Spleen (tissue), 7 donors: Measurements from ENCODE around the gene TRIM56.

Experiments used
- POLR2AphosphoS5 ChIP-seq, 3 donors: sonication (generic); formaldehyde crosslinking; IDR thresholded peaks; one replicate each; pipeline ENCODE4 v1.5.1; 2017; ENCODE audit warnings: antibody characterized with exemption in 3 of 3
- TF ChIP-seq, protein P1 (sequence below), 11 experiments: fragments of 200-600 bp in 7 of 11; fragments of 450-650 bp in 4 of 11; sonication (generic) in 4 of 11; IDR thresholded peaks in 8 of 11; conservative IDR thresholded peaks in 3 of 11; 1 replicate in 7 of 11; 2 replicates in 4 of 11; pipeline versions ENCODE4 v1.4.0 to v1.8.0; 2016 to 2021; ENCODE audit warnings: antibody characterized with exemption in 11 of 11, inconsistent platforms in 4 of 11, mild to moderate bottlenecking in 1 of 11
- donor health status: DM: no; HTN: no; CAD: no; lungs with moderate emphysema.
- donor health status: DM: no; HTN: no; CAD: no.
- donor health status: DM: no; HTN: no; CAD: no.

DNA sequence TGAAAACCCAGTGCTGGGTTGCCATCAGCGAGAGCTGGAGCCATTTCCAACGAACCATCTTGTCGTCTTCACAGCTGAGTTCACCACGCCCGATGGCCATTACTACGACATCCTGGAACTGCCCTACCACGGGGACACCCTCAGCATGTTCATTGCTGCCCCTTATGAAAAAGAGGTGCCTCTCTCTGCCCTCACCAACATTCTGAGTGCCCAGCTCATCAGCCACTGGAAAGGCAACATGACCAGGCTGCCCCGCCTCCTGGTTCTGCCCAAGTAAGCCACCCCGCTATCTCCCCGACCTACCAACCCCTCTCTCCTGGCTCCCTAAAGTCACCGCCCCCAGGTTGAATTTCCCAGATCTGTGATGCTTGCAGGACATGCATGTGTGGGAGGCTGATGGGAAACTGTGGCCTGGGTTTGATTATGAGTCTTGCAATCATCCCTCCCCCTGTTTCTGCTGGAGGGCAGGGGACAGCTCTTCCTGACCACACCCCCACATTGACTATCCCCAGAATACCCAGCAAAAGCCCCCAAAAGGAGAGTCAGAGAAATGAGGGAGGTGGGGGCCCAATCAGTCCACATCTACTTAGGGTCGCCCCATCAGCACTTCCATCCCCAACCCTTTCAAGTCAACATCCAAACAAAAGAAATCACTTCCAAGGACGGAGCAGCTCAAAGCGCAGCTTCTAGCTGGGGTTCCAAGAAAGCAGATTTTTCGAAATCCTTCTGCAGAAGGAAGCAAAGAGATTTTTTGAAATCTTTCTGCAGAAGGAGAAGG lies 48.5 kb downstream of the TRIM56 start:
- TF ChIP-seq POLR2AphosphoS5 (IDR thresholded peaks at IDR 0.05) = no peak
- TF ChIP-seq, protein P1, sequence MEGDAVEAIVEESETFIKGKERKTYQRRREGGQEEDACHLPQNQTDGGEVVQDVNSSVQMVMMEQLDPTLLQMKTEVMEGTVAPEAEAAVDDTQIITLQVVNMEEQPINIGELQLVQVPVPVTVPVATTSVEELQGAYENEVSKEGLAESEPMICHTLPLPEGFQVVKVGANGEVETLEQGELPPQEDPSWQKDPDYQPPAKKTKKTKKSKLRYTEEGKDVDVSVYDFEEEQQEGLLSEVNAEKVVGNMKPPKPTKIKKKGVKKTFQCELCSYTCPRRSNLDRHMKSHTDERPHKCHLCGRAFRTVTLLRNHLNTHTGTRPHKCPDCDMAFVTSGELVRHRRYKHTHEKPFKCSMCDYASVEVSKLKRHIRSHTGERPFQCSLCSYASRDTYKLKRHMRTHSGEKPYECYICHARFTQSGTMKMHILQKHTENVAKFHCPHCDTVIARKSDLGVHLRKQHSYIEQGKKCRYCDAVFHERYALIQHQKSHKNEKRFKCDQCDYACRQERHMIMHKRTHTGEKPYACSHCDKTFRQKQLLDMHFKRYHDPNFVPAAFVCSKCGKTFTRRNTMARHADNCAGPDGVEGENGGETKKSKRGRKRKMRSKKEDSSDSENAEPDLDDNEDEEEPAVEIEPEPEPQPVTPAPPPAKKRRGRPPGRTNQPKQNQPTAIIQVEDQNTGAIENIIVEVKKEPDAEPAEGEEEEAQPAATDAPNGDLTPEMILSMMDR (IDR thresholded peaks at IDR 0.05 in 8 of 11, conservative IDR thresholded peaks at IDR 0.05 in 3 of 11) = no peak
